A549 (cell line): ENCODE measurements around the gene TPD52L1.

Source experiments
- CEBPB ChIP-seq, 2 experiments: fragments of >200 bp in 1 of 2; sonication (Bioruptor Twin) in 1 of 2; formaldehyde crosslinking in 1 of 2; IDR thresholded peaks; 2 replicates each; pipeline ENCODE4 v1.6.1; 2012 to 2016
- CTCF ChIP-seq: fragments of >200 bp; sonication (Bioruptor Twin); formaldehyde crosslinking; IDR thresholded peaks from 3 replicates; pipeline ENCODE4 v1.5.1; 2016
- KDM5A ChIP-seq: fragments of 200-600 bp; sonication (generic); IDR thresholded peaks from 2 replicates; pipeline ENCODE4 v1.6.1; 2016; ENCODE audit warnings: antibody characterized with exemption, mild to moderate bottlenecking
- RAD21 ChIP-seq, 2 experiments: fragments of >200 bp in 1 of 2; sonication (Bioruptor Twin) in 1 of 2; formaldehyde crosslinking in 1 of 2; IDR thresholded peaks in 1 of 2; conservative IDR thresholded peaks in 1 of 2; 2 replicates in 1 of 2; 3 replicates in 1 of 2; pipeline ENCODE4 v1.6.1; 2012 to 2018; ENCODE audit warnings: inconsistent platforms in 1 of 2
- REST ChIP-seq: fragments of 200-600 bp; sonication (generic); IDR thresholded peaks from 2 replicates; pipeline ENCODE4 v1.6.1; 2016; ENCODE audit warnings: antibody characterized with exemption, mild to moderate bottlenecking, moderate library complexity
- USF2 ChIP-seq: fragments of 450-650 bp; IDR thresholded peaks from 2 replicates; pipeline ENCODE4 v1.6.1; 2014; ENCODE audit warnings: antibody characterized with exemption
- ZFP36 ChIP-seq: fragments of 450-650 bp; IDR thresholded peaks from 2 replicates; pipeline ENCODE4 v1.6.1; 2014; ENCODE audit warnings: borderline replicate concordance; ENCODE audit not compliant: partially characterized antibody

GRCh38 chr6:125138083-125138482, 15.5 kb upstream of the TPD52L1 start:
- TF ChIP-seq CTCF (no peak), REST (no peak), KDM5A (no peak), RAD21 (conservative IDR thresholded peaks at IDR 0.05 in 1 of 2, IDR thresholded peaks at IDR 0.05 in 1 of 2) (no peak), ZFP36 (no peak), CEBPB (IDR thresholded peaks at IDR 0.05) (no peak), USF2 (no peak)
